ENCODE measurements around the gene ERBB4.

Gene ERBB4

GRCh38 chr2:211836409-211836808 is 702.2 kb downstream of the ERBB4 start:
- no peak for DNase-seq

GRCh38 chr2:211835695-211836094 is 702.9 kb downstream of the ERBB4 start:
- DNase-seq, result no peak

- DNase-seq, result no peak
Observed at GRCh38 chr2:211833582-211834279, 704.9 kb downstream of the ERBB4 start.

GRCh38 chr2:211829725-211830124 is 708.9 kb downstream of the ERBB4 start:
- no peak for DNase-seq

- DNase-seq, result no peak
Observed at GRCh38 chr2:211823886-211824479, 714.6 kb downstream of the ERBB4 start.

GRCh38 chr2:211822686-211823335 is 715.8 kb downstream of the ERBB4 start:
- no peak for DNase-seq

- no peak for DNase-seq
Observed at GRCh38 chr2:211816754-211817153, 721.8 kb downstream of the ERBB4 start.

GRCh38 chr2:211812587-211812986 is 726.0 kb downstream of the ERBB4 start:
- DNase-seq, result no peak

GRCh38 chr2:211802666-211803065 is 735.9 kb downstream of the ERBB4 start:
- no peak for DNase-seq

- DNase-seq, result peak in 8 of 51 donors; percentile 0 to 10 (median 2)
Observed at GRCh38 chr2:211800001-211800400, 738.6 kb downstream of the ERBB4 start.

- no peak for DNase-seq
Observed at GRCh38 chr2:211798868-211799267, 739.7 kb downstream of the ERBB4 start.

GRCh38 chr2:211793690-211794089 is 744.9 kb downstream of the ERBB4 start:
- DNase-seq, result no peak

GRCh38 chr2:211789982-211790381 is 748.6 kb downstream of the ERBB4 start:
- DNase-seq, result no peak

- DNase-seq, result no peak
Observed at GRCh38 chr2:211766689-211767088, 771.9 kb downstream of the ERBB4 start.

GRCh38 chr2:211762479-211762878 is 776.1 kb downstream of the ERBB4 start:
- no peak for DNase-seq

- no peak for DNase-seq
Observed at GRCh38 chr2:211760103-211760502, 778.5 kb downstream of the ERBB4 start.

GRCh38 chr2:211756266-211756665 is 782.3 kb downstream of the ERBB4 start:
- no peak for DNase-seq

GRCh38 chr2:211755187-211755586 is 783.4 kb downstream of the ERBB4 start:
- DNase-seq, result no peak

GRCh38 chr2:211751848-211752247 is 786.8 kb downstream of the ERBB4 start:
- no peak for DNase-seq

GRCh38 chr2:211748339-211748738 is 790.3 kb downstream of the ERBB4 start:
- DNase-seq, result no peak

GRCh38 chr2:211745295-211746097 is 793.1 kb downstream of the ERBB4 start:
- DNase-seq, result peak in 27 of 51 donors; percentile 0 to 62 (median 29)

- DNase-seq, result peak in 2 of 51 donors; percentile 20
Observed at GRCh38 chr2:211744379-211744778, 794.2 kb downstream of the ERBB4 start.
